Body of pancreas (tissue), 4 donors: ENCODE measurements around the gene FBN1.

Source experiments
- CTCF ChIP-seq, 7 experiments: fragments of 450-650 bp in 4 of 7; fragments of 200-600 bp in 3 of 7; sonication (generic) in 3 of 7; IDR thresholded peaks; one replicate each; pipeline ENCODE4 v1.5.1; 2016 to 2019; ENCODE audit warnings: antibody characterized with exemption in 7 of 7
- POLR2A ChIP-seq, 3 donors: fragments of 450-650 bp; IDR thresholded peaks; one replicate each; pipeline ENCODE4 v1.6.1; 2016; ENCODE audit warnings: antibody characterized with exemption in 3 of 3, mild to moderate bottlenecking in 2 of 3

DNA sequence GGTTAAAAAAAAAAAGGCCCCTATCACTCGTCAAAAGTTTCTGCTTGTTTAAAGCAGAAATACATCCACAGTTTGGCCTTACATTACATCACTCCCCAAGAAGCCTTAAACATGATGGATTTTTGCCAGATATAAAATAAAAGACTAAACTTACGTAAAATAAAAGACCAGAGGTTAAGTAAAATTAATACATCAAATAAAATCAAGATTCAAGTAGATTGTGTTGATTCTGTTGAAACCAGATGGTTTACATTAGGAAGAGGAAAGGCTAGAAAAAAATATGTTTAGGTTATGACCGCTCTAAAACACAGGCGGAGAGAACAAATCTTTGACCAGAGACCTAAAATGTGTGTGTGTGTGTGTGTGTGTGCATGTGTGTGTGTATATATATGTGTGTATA is 210.2 kb downstream of the FBN1 start:
- TF ChIP-seq POLR2A (IDR thresholded peaks at IDR 0.05) = no peak
- no peak for TF ChIP-seq CTCF (IDR thresholded peaks at IDR 0.05)
